Astrocyte of the cerebellum (primary cell): Measurements from ENCODE around the gene TSSK2.

Experiments
- DNase-seq: peaks from one replicate; pipeline ENCODE4 v3.0.0-alpha.2; 2011; ENCODE audit warnings: low read depth
- H3K4me3 ChIP-seq: 2 replicates; pipeline ENCODE4 v1.5.1; 2011; ENCODE audit warnings: mild to moderate bottlenecking, low read depth, low read length, moderate library complexity
- in situ Hi-C: cut with HindIII; loops from 2 replicates; pipeline ENCODE4 v1.10.0; 2017; ENCODE audit warnings: low sequenced_read_pairs
- TF ChIP-seq, protein P1 (sequence below): IDR thresholded peaks from 2 replicates; pipeline ENCODE4 v1.5.1; 2012; ENCODE audit warnings: low read length, low read depth, moderate library complexity, mild to moderate bottlenecking; ENCODE audit errors: missing control alignments

TSSK2 gene

GRCh38 chr22:19146215-19146968 is 15.3 kb downstream of the TSSK2 start:
- H3K4me3 ChIP-seq, result no peak overlapping the region
- TF ChIP-seq, protein P1, sequence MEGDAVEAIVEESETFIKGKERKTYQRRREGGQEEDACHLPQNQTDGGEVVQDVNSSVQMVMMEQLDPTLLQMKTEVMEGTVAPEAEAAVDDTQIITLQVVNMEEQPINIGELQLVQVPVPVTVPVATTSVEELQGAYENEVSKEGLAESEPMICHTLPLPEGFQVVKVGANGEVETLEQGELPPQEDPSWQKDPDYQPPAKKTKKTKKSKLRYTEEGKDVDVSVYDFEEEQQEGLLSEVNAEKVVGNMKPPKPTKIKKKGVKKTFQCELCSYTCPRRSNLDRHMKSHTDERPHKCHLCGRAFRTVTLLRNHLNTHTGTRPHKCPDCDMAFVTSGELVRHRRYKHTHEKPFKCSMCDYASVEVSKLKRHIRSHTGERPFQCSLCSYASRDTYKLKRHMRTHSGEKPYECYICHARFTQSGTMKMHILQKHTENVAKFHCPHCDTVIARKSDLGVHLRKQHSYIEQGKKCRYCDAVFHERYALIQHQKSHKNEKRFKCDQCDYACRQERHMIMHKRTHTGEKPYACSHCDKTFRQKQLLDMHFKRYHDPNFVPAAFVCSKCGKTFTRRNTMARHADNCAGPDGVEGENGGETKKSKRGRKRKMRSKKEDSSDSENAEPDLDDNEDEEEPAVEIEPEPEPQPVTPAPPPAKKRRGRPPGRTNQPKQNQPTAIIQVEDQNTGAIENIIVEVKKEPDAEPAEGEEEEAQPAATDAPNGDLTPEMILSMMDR, result no peak
- no peak for DNase-seq
- in situ Hi-C loops, result no loop called here

DNA sequence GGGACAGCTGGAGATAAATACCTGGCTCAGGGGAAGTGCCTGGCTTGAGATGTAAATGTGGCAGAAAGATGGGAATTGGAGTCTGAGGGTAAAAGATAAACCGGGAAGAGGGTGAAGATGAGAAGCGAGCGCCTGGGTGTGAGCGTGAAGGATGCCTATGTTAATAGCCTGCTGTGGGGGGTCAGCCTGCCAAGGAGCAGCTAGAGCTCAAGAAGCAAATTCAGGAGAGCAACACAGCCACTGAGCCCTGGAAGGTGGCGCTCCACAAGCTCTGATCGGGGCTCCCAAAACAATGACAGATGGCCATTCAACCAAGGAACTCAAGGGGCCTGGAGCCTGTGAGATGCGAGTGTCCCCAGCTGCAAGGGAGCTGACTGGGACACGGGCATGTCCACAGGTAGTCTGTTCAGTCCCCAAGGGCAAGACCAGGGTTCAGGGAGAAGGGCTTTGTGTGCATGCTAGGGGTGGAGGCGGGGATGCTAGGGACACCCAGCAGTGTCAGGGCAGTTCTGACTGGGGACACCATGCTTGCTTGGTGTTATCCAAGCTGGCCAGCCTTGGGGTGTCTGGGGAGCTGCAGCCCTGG is 16.2 kb downstream of the TSSK2 start:
- in situ Hi-C loops, result no loop called here
- TF ChIP-seq, protein P1, result no peak
- no peak overlapping the region for H3K4me3 ChIP-seq
- no peak for DNase-seq

- H3K4me3 ChIP-seq, result no peak overlapping the region
- DNase-seq, result no peak
- in situ Hi-C loops, result no loop called here
- TF ChIP-seq, protein P1, result no peak
Measured at GRCh38 chr22:19148417-19149046, 17.4 kb downstream of the TSSK2 start.

GRCh38 chr22:19149047-19149883 is 18.2 kb downstream of the TSSK2 start:
- TF ChIP-seq, protein P1, result no peak

DNA sequence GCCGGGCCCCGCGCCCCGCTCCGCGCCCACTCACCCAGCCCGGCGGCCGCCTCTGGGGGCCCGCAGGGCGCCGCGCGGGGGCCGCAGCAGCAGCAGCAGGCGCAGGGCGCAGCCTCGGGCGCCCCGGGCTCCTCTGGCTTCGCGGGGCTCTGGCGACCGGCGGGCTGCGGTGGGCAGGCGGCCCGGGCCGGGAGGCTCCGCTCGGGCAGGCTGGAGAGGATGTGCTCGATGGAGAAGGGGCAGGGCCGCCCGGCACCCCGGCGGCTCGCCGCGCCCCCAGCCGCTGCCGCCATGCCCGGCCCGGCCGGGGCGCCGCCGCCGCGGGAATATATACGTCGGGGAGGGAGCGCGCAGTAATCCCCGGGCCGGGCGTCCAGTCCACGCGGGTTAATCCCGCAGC is 18.9 kb downstream of the TSSK2 start, which contains the start of gene GSC2:
GSC2 (minus strand) TSS at position 302 of the 400 bp plus-strand sequence; CDS start at position 293, 9 bp downstream.
- in situ Hi-C loops, result no loop called here
- TF ChIP-seq, protein P1, result no peak

More at GRCh38 chr22:19149047-19149883, 18.2 kb downstream of the TSSK2 start:
- no peak overlapping the region for H3K4me3 ChIP-seq
- in situ Hi-C loops, result no loop called here
- no peak for DNase-seq

More for the DNA sequence above, 18.9 kb downstream of the TSSK2 start, which contains the start of gene GSC2:
- no peak for DNase-seq
- no peak within 1 kb of the TSS for H3K4me3 ChIP-seq
